Mesenchymal stem cell (in vitro differentiated cells and primary cell): ENCODE results near the gene ZNF547.

Experiments used
- DNase-seq: peaks from one replicate; pipeline ENCODE4 v3.0.0-alpha.2; 2013
- H2AFZ ChIP-seq: one replicate; pipeline ENCODE4 v1.6.1; 2013; ENCODE audit warnings: low read depth, mild to moderate bottlenecking, control low read depth, inconsistent platforms, low read length, moderate library complexity
- H2AK5ac ChIP-seq: 2 replicates; pipeline ENCODE4 v1.6.1; 2013; ENCODE audit warnings: low read length, moderate library complexity, mild to moderate bottlenecking, inconsistent platforms; ENCODE audit not compliant: severe bottlenecking
- H2BK120ac ChIP-seq: one replicate; pipeline ENCODE4 v1.6.1; 2013; ENCODE audit warnings: low read depth, mild to moderate bottlenecking, inconsistent platforms, low read length, moderate library complexity
- H2BK12ac ChIP-seq, 2 experiments: one replicate each; pipeline ENCODE4 v1.6.1; 2013; ENCODE audit warnings: inconsistent platforms in 2 of 2, low read length in 2 of 2, mild to moderate bottlenecking in 2 of 2, moderate library complexity in 2 of 2, control low read depth in 1 of 2
- H2BK15ac ChIP-seq: one replicate; pipeline ENCODE4 v1.6.1; 2013; ENCODE audit warnings: mild to moderate bottlenecking, low read depth, inconsistent platforms; ENCODE audit not compliant: poor library complexity, severe bottlenecking
- H2BK5ac ChIP-seq: 2 replicates; pipeline ENCODE4 v1.6.1; 2013; ENCODE audit warnings: low read depth, mild to moderate bottlenecking, low read length, control low read depth, inconsistent platforms; ENCODE audit not compliant: poor library complexity, severe bottlenecking
- H3K14ac ChIP-seq, 2 experiments: one replicate each; pipeline ENCODE4 v1.6.1; 2013; ENCODE audit warnings: inconsistent platforms in 2 of 2, low read length in 2 of 2, control low read depth in 1 of 2, mild to moderate bottlenecking in 1 of 2, moderate library complexity in 1 of 2
- H3K18ac ChIP-seq, 2 experiments: one replicate each; pipeline ENCODE4 v1.6.1; 2013; ENCODE audit warnings: inconsistent platforms in 2 of 2, low read length in 2 of 2, control low read depth in 1 of 2, low read depth in 1 of 2, mild to moderate bottlenecking in 1 of 2
- H3K23ac ChIP-seq, 2 experiments: one replicate each; pipeline ENCODE4 v1.6.1; 2013; ENCODE audit warnings: inconsistent platforms in 2 of 2, low read length in 2 of 2, mild to moderate bottlenecking in 2 of 2, moderate library complexity in 2 of 2, control low read depth in 1 of 2
- H3K27ac ChIP-seq: 2 replicates; pipeline ENCODE4 v1.5.1; 2013; ENCODE audit warnings: mild to moderate bottlenecking, moderate library complexity, low read length, control low read depth, inconsistent platforms; ENCODE audit not compliant: poor library complexity, severe bottlenecking
- H3K27me3 ChIP-seq, 2 experiments: 2 replicates each; pipeline versions ENCODE4 v1.6.1 to v1.7.0; 2013; ENCODE audit warnings: low read length in 2 of 2, mild to moderate bottlenecking in 2 of 2, moderate library complexity in 2 of 2, control low read depth in 1 of 2, inconsistent platforms in 1 of 2; ENCODE audit not compliant: control insufficient read depth in 1 of 2, insufficient read depth in 1 of 2
- H3K36me3 ChIP-seq, 2 experiments: 2 replicates each; pipeline versions ENCODE4 v1.6.1 to v1.7.0; 2013; ENCODE audit warnings: low read length in 2 of 2, control low read depth in 1 of 2, inconsistent platforms in 1 of 2, low read depth in 1 of 2, mild to moderate bottlenecking in 1 of 2; ENCODE audit not compliant: insufficient read depth in 2 of 2, control insufficient read depth in 1 of 2
- H3K4ac ChIP-seq, 2 experiments: one replicate each; pipeline ENCODE4 v1.6.1; 2013; ENCODE audit warnings: inconsistent platforms in 2 of 2, low read length in 2 of 2, mild to moderate bottlenecking in 2 of 2, moderate library complexity in 2 of 2, control low read depth in 1 of 2, low read depth in 1 of 2
- H3K4me1 ChIP-seq: 2 replicates; pipeline ENCODE4 v1.6.1; 2013; ENCODE audit warnings: low read depth, low read length, control low read depth; ENCODE audit not compliant: control insufficient read depth, insufficient read depth
- H3K4me2 ChIP-seq: 2 replicates; pipeline ENCODE4 v1.6.1; 2013; ENCODE audit warnings: low read length, mild to moderate bottlenecking, inconsistent platforms; ENCODE audit not compliant: poor library complexity, severe bottlenecking
- H3K4me3 ChIP-seq, 2 experiments: 2 replicates each; pipeline versions ENCODE4 v1.5.1 to v1.7.0; 2013; ENCODE audit warnings: low read length in 2 of 2, mild to moderate bottlenecking in 2 of 2, control low read depth in 1 of 2, low read depth in 1 of 2; ENCODE audit not compliant: insufficient read depth in 1 of 2
- H3K79me1 ChIP-seq: replicated peaks from 2 replicates; pipeline ENCODE4 v1.6.1; 2013; ENCODE audit warnings: mild to moderate bottlenecking, control low read depth, low read length, inconsistent platforms; ENCODE audit not compliant: poor library complexity, severe bottlenecking
- H3K9ac ChIP-seq: 2 replicates; pipeline ENCODE4 v1.7.0; 2013; ENCODE audit warnings: mild to moderate bottlenecking, low read length, moderate library complexity
- H3K9me3 ChIP-seq: 2 replicates; pipeline ENCODE4 v1.7.0; 2013; ENCODE audit warnings: mild to moderate bottlenecking, low read length; ENCODE audit not compliant: control insufficient read depth
- H4K8ac ChIP-seq: one replicate; pipeline ENCODE4 v1.6.1; 2013; ENCODE audit warnings: inconsistent platforms, mild to moderate bottlenecking, low read length, moderate library complexity
- H4K91ac ChIP-seq: one replicate; pipeline ENCODE4 v1.6.1; 2013; ENCODE audit warnings: mild to moderate bottlenecking, low read length, inconsistent platforms
- WGBS: methylation state at CpG from one replicate; pipeline ENCODE4 v1.1.7; 2013; ENCODE audit warnings: mixed read lengths; 5-methylcytosine and 5-hydroxymethylcytosine counted together

Gene ZNF547

DNA sequence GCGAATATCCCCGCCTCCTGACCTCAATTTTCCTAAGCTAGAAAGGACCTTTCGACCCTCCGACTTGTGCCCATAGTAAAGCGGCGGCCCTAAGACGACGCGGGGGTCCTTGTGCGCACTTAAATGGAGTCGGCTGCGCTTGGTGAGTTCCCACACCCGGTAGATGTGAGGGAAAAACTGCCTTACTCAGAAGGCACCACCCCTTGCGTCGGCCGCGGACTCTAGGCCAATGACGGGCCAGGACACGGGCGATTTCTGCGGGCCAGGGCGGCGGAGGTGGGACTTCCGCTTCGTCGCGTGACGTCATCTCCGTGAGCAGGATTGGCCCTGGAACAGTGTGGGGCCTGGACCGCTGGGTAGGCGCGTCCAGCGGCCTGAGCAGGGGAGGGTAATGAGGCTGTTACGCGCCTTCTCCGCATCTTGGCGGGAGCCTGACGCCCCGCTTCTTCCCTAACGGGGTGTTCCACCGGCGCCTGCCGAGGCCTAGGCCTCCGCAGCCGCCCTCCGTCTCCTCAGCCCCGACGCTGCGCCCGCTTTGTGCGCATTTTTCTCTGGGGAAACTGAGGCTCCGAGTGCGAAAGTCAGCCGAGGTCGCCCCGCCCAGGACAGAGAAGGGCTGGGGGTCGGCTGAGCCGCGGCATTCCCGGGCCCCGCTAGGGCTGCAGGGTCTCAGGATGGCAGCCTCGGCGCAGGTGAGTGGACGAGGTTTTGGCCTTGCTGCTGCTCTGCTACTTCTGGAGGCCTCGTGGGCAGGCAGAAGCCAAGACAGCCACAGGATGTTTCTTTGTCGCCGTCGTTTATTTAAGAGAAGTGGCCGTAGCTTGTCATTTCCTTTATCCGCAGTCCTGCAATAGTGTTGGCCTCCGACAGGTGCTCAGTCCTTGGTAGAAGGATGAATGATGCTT lies 42.9 kb upstream of the ZNF547 start, which contains the start of gene ZNF543:
Gene ZNF543 (plus strand): TSS at position 293 of the 905 bp plus-strand sequence. CDS start 382 bp downstream, at position 675.
- Histone ChIP-seq H2AK5ac (peak within 1 kb of the TSS; percentile 21), H3K23ac (no peak within 1 kb of the TSS), H3K4me1 (peaks cover 9% of the 10 kb centered on the region), H2BK12ac (no peak within 1 kb of the TSS), H3K9ac (peak within 1 kb of the TSS; percentile 97), H2BK15ac (peak within 1 kb of the TSS; percentile 2), H2BK5ac (peak within 1 kb of the TSS; percentile 3), H2AFZ (peak within 1 kb of the TSS; percentile 94), H2BK120ac (no peak within 1 kb of the TSS), H3K14ac (peak within 1 kb of the TSS in 1 of 2 experiments; percentile 94), H4K91ac (peak within 1 kb of the TSS; percentile 6), H4K8ac (peak within 1 kb of the TSS; percentile 94), H3K36me3 (peaks cover 14 to 22% of the 10 kb centered on the region in 2 experiments), H3K27ac (peak within 1 kb of the TSS; percentile 76), H3K18ac (peak within 1 kb of the TSS; percentile 40 to 93), H3K4ac (peak within 1 kb of the TSS; percentile 58 to 86), H3K79me1 (peaks cover 22% of the 10 kb centered on the region), H3K4me3 (peak within 1 kb of the TSS; percentile 80 to 100), H3K9me3 (no peaks in the 10 kb centered on the region), H3K4me2 (peak within 1 kb of the TSS; percentile 80), H3K27me3 (peaks cover 0 to 7% of the 10 kb centered on the region in 2 experiments)
- WGBS = 1% methylated on average over 71 of the region's 71 CpGs
- DNase-seq = peak; percentile 97

DNA sequence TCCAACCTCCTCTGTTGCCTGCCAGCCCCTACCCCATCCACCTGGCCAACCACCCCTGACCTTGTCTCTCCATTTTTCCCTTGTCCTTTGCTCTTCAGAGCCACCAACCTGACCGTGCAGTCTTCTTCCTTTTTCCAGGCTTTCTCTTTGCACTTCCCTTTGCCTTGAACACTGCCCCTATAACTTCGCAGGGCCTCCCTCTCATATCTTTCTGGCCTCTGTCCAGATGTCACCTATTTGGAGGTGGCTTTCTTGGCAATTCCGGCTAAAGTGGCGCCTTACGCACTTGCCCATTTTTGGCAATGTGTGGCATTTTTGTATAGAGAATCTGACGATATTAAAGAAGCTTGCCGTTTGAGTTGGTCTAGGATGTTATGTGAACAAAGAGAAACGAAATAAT lies 42.2 kb upstream of the ZNF547 start:
- no peak for DNase-seq
- Histone ChIP-seq H3K23ac (no peak overlapping the region), H3K4me3 (peak overlapping the region; percentile 80 to 100), H2AK5ac (no peak overlapping the region), H4K91ac (no peak overlapping the region), H2BK5ac (no peak overlapping the region), H3K9me3 (no peaks in the 10 kb centered on the region), H3K27me3 (peaks cover 0 to 3% of the 10 kb centered on the region in 2 experiments), H3K9ac (peak overlapping the region; percentile 97), H3K4me2 (peak overlapping the region; percentile 80), H3K36me3 (peaks cover 19 to 29% of the 10 kb centered on the region in 2 experiments), H3K27ac (no peak overlapping the region), H3K18ac (no peak overlapping the region), H2BK120ac (no peak overlapping the region), H2AFZ (no peak overlapping the region), H3K4ac (peak overlapping the region in 1 of 2 experiments; percentile 57), H3K4me1 (peaks cover 9% of the 10 kb centered on the region), H2BK15ac (no peak overlapping the region), H3K79me1 (peaks cover 26% of the 10 kb centered on the region), H2BK12ac (no peak overlapping the region), H3K14ac (no peak overlapping the region), H4K8ac (no peak overlapping the region)
- 61% methylated on average over 8 of the region's 8 CpGs for WGBS

DNA sequence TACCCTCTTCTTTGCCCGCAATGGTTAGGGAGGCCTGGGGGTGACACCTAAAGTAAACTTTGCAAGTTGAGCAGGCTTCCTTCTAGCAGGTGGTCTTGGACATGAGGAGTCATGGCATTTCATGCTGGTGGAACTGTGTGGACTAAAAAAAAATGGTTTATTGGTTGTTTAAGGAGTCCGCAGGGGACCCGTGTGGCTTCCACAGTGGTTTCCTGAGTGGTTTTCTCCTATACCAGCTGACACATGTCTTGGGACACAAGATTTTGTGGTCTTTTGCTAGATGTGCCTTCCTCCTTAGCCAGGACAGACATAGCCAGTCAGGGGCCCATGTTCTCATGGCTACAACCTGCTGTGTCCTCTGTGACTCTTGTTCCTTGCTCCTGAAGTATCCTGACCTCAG lies 41.6 kb upstream of the ZNF547 start:
- no peak overlapping the region for H2BK5ac ChIP-seq
- peaks cover 25 to 35% of the 10 kb centered on the region in 2 experiments for H3K36me3 ChIP-seq
- H4K91ac ChIP-seq = no peak overlapping the region
- peak overlapping the region; percentile 97 for H3K9ac ChIP-seq
- H3K4me2 ChIP-seq = peak overlapping the region; percentile 80
- no peak overlapping the region for H3K27ac ChIP-seq
- H3K23ac ChIP-seq = no peak overlapping the region
- H3K9me3 ChIP-seq = no peaks in the 10 kb centered on the region
- no peak overlapping the region for H2BK12ac ChIP-seq
- H3K79me1 ChIP-seq = peaks cover 29% of the 10 kb centered on the region
- 96% methylated on average over 3 of the region's 3 CpGs for WGBS
- peak overlapping the region in 1 of 2 experiments; percentile 100 for H3K4me3 ChIP-seq
- no peaks in the 10 kb centered on the region for H3K27me3 ChIP-seq
- no peak overlapping the region for H3K18ac ChIP-seq
- H2AK5ac ChIP-seq = no peak overlapping the region
- H2BK120ac ChIP-seq = no peak overlapping the region
- H3K14ac ChIP-seq = no peak overlapping the region
- H2BK15ac ChIP-seq = no peak overlapping the region
- peaks cover 9% of the 10 kb centered on the region for H3K4me1 ChIP-seq
- no peak for DNase-seq
- H3K4ac ChIP-seq = no peak overlapping the region
- H4K8ac ChIP-seq = no peak overlapping the region
- no peak overlapping the region for H2AFZ ChIP-seq

DNA sequence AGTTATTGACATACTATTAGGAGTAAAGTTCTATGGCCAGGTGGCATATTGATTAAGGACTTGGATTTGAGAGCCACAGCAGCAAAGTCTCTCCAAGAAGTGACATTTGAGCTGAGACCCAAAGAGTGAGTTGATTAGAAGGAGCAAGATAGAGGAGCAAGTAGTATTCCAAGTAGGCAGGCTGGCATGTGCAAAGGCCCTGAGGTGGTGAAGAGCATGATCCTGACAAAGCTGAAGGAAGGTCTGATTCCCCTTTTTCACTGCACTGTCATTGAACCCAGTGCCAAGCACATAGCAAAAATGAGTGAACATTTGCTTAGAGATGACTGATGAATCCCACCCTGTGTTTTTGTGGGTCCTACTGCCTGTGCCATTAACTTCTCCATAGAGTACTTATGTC lies 38.4 kb upstream of the ZNF547 start:
- peaks cover 18% of the 10 kb centered on the region for H3K9me3 ChIP-seq
- no peak overlapping the region for H3K27ac ChIP-seq
- no peak overlapping the region for H4K8ac ChIP-seq
- no peak overlapping the region for H3K4ac ChIP-seq
- H3K79me1 ChIP-seq = peaks cover 39% of the 10 kb centered on the region
- no peak overlapping the region for H2AFZ ChIP-seq
- H3K23ac ChIP-seq = no peak overlapping the region
- no peak overlapping the region for H3K9ac ChIP-seq
- no peak for DNase-seq
- H3K4me2 ChIP-seq = no peak overlapping the region
- H2BK15ac ChIP-seq = no peak overlapping the region
- H3K27me3 ChIP-seq = no peaks in the 10 kb centered on the region
- peaks cover 48 to 64% of the 10 kb centered on the region in 2 experiments for H3K36me3 ChIP-seq
- H3K4me1 ChIP-seq = peaks cover 9% of the 10 kb centered on the region
- no peak overlapping the region for H2BK5ac ChIP-seq
- no peak overlapping the region for H4K91ac ChIP-seq
- no peak overlapping the region for H3K4me3 ChIP-seq
- no peak overlapping the region for H3K14ac ChIP-seq
- H3K18ac ChIP-seq = no peak overlapping the region
- H2BK120ac ChIP-seq = no peak overlapping the region
- no peak overlapping the region for H2BK12ac ChIP-seq
- no peak overlapping the region for H2AK5ac ChIP-seq
